ENCODE data around the gene NUP58.

Gene NUP58

GRCh38 chr13:25378528-25378927 lies 77.1 kb downstream of the NUP58 start:
- DNase-seq, result no peak

GRCh38 chr13:25379011-25379410 lies 77.6 kb downstream of the NUP58 start:
- no peak for DNase-seq

DNA sequence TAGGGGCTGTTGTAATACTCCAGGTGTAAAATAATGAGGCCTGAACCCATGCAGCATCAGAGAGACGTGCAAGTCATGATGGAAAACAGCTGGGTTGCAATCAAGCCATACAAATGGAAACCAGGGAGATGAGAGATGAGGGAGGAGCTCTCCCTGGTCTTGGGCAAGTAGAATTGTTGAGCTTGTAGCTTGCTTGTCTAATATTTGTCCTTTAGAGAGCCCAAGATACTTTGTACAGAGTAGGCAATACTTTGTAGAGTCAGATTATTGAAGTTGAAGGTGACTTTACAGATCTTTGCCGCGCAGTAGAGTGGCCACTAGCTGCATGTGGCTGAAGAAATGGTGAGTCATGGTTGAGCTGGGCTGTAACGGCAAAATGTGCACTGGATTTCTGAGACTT lies 78.7 kb downstream of the NUP58 start:
- no peak for DNase-seq

DNA sequence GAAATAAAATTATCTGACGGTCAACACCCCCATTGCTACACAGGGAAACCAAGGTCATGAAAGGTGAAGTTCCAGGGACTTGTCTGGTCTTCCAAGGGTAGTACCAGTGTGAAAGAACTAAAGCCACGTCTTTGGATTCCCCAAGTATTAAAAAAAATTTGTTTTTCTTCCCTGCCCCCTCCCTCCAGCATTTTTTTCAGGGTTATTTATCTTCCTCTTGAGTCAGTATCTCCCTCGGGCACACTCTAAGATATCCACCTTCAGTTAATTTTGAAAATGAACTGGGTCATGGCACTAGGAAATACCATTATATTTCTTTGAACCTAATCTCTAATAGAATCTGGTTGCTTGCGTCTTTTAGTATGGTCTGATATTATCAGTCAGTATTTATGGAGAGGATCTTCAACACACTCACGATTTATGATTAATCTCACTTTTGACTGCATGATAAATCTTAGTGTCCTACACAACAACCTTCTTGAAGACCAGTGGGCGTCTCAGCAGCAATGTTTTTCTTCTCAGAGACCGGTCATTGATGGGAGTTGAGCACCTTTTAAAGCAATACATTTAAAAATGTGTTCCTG lies 79.4 kb downstream of the NUP58 start:
- no peak for DNase-seq

GRCh38 chr13:25384758-25385410 lies 83.5 kb downstream of the NUP58 start:
- no peak for DNase-seq

GRCh38 chr13:25391932-25392331 lies 90.5 kb downstream of the NUP58 start:
- no peak for DNase-seq

Data from KG1 (cell line).